ENCODE measurements around the gene C4orf51.

DNA sequence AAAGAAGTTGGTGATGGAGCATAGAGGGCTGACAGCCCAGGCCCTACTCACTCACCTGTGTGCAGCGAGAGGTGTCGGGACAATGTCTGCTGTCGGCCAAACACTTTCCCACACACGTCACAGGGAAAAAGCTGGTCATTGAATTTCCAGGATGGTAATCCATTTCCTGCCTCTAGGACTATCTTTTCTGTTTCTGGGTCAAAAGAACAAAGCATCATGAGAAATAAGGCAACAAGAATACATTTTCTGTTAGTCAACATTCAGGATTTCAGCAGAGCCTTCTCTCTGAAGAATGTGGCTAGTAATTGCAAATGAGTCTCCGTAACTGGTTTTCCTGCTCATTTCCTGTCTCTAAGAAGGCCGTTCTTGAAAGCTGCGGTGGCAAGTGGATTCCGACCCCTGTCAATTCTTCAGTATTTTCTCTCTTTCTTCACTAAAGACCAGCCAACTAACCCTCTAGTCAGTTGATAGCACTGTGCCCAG lies 99.4 kb downstream of the C4orf51 start:
- TF ChIP-seq ELK1 (IDR thresholded peaks at IDR 0.05; ENCODE audit: borderline replicate concordance, low read depth, low read length): no peak
- no peak for TF ChIP-seq FOS (IDR thresholded peaks at IDR 0.05; ENCODE audit: low read depth, low read length)
- TF ChIP-seq SMC3 (IDR thresholded peaks at IDR 0.05; ENCODE audit: low read depth, low read length): no peak
- TF ChIP-seq, protein P1, sequence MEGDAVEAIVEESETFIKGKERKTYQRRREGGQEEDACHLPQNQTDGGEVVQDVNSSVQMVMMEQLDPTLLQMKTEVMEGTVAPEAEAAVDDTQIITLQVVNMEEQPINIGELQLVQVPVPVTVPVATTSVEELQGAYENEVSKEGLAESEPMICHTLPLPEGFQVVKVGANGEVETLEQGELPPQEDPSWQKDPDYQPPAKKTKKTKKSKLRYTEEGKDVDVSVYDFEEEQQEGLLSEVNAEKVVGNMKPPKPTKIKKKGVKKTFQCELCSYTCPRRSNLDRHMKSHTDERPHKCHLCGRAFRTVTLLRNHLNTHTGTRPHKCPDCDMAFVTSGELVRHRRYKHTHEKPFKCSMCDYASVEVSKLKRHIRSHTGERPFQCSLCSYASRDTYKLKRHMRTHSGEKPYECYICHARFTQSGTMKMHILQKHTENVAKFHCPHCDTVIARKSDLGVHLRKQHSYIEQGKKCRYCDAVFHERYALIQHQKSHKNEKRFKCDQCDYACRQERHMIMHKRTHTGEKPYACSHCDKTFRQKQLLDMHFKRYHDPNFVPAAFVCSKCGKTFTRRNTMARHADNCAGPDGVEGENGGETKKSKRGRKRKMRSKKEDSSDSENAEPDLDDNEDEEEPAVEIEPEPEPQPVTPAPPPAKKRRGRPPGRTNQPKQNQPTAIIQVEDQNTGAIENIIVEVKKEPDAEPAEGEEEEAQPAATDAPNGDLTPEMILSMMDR (conservative IDR thresholded peaks at IDR 0.05; ENCODE audit: low read depth, low read length): no peak
- no peak for TF ChIP-seq MXI1 (IDR thresholded peaks at IDR 0.05; ENCODE audit: borderline replicate concordance, low read depth, low read length)
- TF ChIP-seq RFX5 (IDR thresholded peaks at IDR 0.05; ENCODE audit: low read depth, low read length): no peak
- no peak for TF ChIP-seq POLR2A (IDR thresholded peaks at IDR 0.05; ENCODE audit: low read depth, low read length)
- no peak for TF ChIP-seq BHLHE40 (IDR thresholded peaks at IDR 0.05; ENCODE audit: low read depth, low read length)
- TF ChIP-seq RAD21 (IDR thresholded peaks at IDR 0.05; ENCODE audit: low read length): no peak
- TF ChIP-seq CHD1 (IDR thresholded peaks at IDR 0.05; ENCODE audit: low read depth, low read length): no peak
- no peak for TF ChIP-seq NFE2L2 (IDR thresholded peaks at IDR 0.05; ENCODE audit: low read depth, low read length)
- TF ChIP-seq, protein P2, sequence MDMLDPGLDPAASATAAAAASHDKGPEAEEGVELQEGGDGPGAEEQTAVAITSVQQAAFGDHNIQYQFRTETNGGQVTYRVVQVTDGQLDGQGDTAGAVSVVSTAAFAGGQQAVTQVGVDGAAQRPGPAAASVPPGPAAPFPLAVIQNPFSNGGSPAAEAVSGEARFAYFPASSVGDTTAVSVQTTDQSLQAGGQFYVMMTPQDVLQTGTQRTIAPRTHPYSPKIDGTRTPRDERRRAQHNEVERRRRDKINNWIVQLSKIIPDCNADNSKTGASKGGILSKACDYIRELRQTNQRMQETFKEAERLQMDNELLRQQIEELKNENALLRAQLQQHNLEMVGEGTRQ (IDR thresholded peaks at IDR 0.05; ENCODE audit: low read depth, low read length): no peak
